Limb (tissue), 2 donors: ENCODE data around the gene ERCC3.

Experiments used
- DNase-seq, 2 donors: peaks; one replicate each; pipeline ENCODE4 v3.0.0-alpha.2; 2016; ENCODE audit errors: extremely low spot score in 2 of 2

The ERCC3 gene

GRCh38 chr2:127293748-127294562, at the start of gene ERCC3:
Gene ERCC3, minus strand, starts transcription at chr2:127294144. Its CDS starts 63 bp downstream, at chr2:127294081.
- peak; percentile 90 to 91 for DNase-seq

GRCh38 chr2:127343277-127343676, 49.3 kb upstream of the ERCC3 start:
- no peak for DNase-seq

GRCh38 chr2:127342101-127342500, 48.2 kb upstream of the ERCC3 start:
- DNase-seq = no peak

- no peak for DNase-seq
These were observed 38.4 kb upstream of the ERCC3 start for GRCh38 chr2:127332335-127332734.

GRCh38 chr2:127330753-127331152, 36.8 kb upstream of the ERCC3 start:
- DNase-seq = no peak

- DNase-seq = no peak
These were observed 32.5 kb upstream of the ERCC3 start for GRCh38 chr2:127326289-127326945.

- DNase-seq = peak in 1 of 2 donors; percentile 56
These were observed 30.7 kb upstream of the ERCC3 start for GRCh38 chr2:127324635-127325034.

- no peak for DNase-seq
These were observed 27.4 kb upstream of the ERCC3 start for GRCh38 chr2:127321303-127321702.

GRCh38 chr2:127320586-127321275, 26.8 kb upstream of the ERCC3 start:
- no peak for DNase-seq

- DNase-seq = no peak
These were observed 26.1 kb upstream of the ERCC3 start for GRCh38 chr2:127320067-127320466.

GRCh38 chr2:127314193-127314988, 20.4 kb upstream of the ERCC3 start:
- no peak for DNase-seq

- DNase-seq = no peak
These were observed 19.5 kb upstream of the ERCC3 start for GRCh38 chr2:127313406-127313805.

- no peak for DNase-seq
These were observed 17.0 kb upstream of the ERCC3 start for GRCh38 chr2:127310980-127311379.

GRCh38 chr2:127309468-127309867, 15.5 kb upstream of the ERCC3 start:
- no peak for DNase-seq

GRCh38 chr2:127308586-127309138, 14.7 kb upstream of the ERCC3 start:
- DNase-seq = no peak

- DNase-seq = no peak
These were observed 12.1 kb upstream of the ERCC3 start for GRCh38 chr2:127305990-127306585.

GRCh38 chr2:127302168-127302567, 8.2 kb upstream of the ERCC3 start:
- no peak for DNase-seq

GRCh38 chr2:127293386-127293747, 577 bp downstream of the ERCC3 start:
- no peak for DNase-seq

GRCh38 chr2:127288274-127288673, 5.7 kb downstream of the ERCC3 start:
- DNase-seq = no peak

GRCh38 chr2:127283275-127283674, 10.7 kb downstream of the ERCC3 start:
- DNase-seq = no peak

- DNase-seq = no peak
These were observed 13.3 kb downstream of the ERCC3 start for GRCh38 chr2:127280693-127281092.
